CD14-positive monocyte (primary cell): ENCODE results near the gene STX2. TPM values are rescaled to one million over a fixed set of nuclear protein-coding genes. Genes with fewer than 3 reads are reported as not detected.
A peak's percentile ranks its signal among the peaks of the same experiment; 100 is the strongest.

ENCODE experiments used
- DNase-seq, 3 donors: peaks; one replicate each; pipeline ENCODE4 v3.0.0-alpha.2; 2011 to 2022
- H2AFZ ChIP-seq: 2 replicates; pipeline ENCODE4 v1.6.0; 2012; ENCODE audit warnings: mild to moderate bottlenecking, low read depth, low read length, inconsistent platforms; ENCODE audit not compliant: insufficient read depth, poor library complexity, severe bottlenecking
- H3K27ac ChIP-seq, 2 donors: 1 replicate in 1 of 2; 2 replicates in 1 of 2; pipeline ENCODE4 v1.5.1; 2012 to 2013; ENCODE audit warnings: low read length in 2 of 2, control low read depth in 1 of 2, inconsistent platforms in 1 of 2, low read depth in 1 of 2, mild to moderate bottlenecking in 1 of 2
- H3K27me3 ChIP-seq, 2 donors: one replicate each; pipeline versions ENCODE4 v1.6.0 to v1.6.1; 2011 to 2013; ENCODE audit warnings: low read length in 2 of 2; ENCODE audit not compliant: control insufficient read depth in 2 of 2, insufficient read depth in 2 of 2
- H3K36me3 ChIP-seq, 2 donors: replicated peaks in 1 of 2; 1 replicate in 1 of 2; 2 replicates in 1 of 2; pipeline versions ENCODE4 v1.5.1 to v1.6.1; 2012 to 2013; ENCODE audit warnings: low read length in 2 of 2, control low read depth in 1 of 2, inconsistent platforms in 1 of 2, mild to moderate bottlenecking in 1 of 2; ENCODE audit not compliant: insufficient read depth in 2 of 2, control insufficient read depth in 1 of 2
- H3K4me1 ChIP-seq, 2 donors: 1 replicate in 1 of 2; 2 replicates in 1 of 2; pipeline versions ENCODE4 v1.5.1 to v1.6.1; 2012 to 2013; ENCODE audit warnings: low read length in 2 of 2, control low read depth in 1 of 2, inconsistent platforms in 1 of 2, mild to moderate bottlenecking in 1 of 2, moderate library complexity in 1 of 2; ENCODE audit not compliant: insufficient read depth in 2 of 2, control insufficient read depth in 1 of 2
- H3K4me2 ChIP-seq: replicated peaks from 2 replicates; pipeline ENCODE3; 2012; ENCODE audit warnings: low read length, moderate library complexity, mild to moderate bottlenecking; ENCODE audit not compliant: poor library complexity, severe bottlenecking; ENCODE audit errors: extremely low read depth
- H3K4me3 ChIP-seq, 3 experiments: fragments of 200-600 bp in 1 of 3; sonication (generic) in 1 of 3; replicated peaks in 1 of 3; 1 replicate in 2 of 3; 2 replicates in 1 of 3; pipeline ENCODE4 v1.5.1; 2011 to 2013; ENCODE audit warnings: low read length in 3 of 3, mild to moderate bottlenecking in 3 of 3, control low read depth in 2 of 3, low read depth in 2 of 3, inconsistent platforms in 1 of 3, moderate library complexity in 1 of 3
- H3K79me2 ChIP-seq: 2 replicates; pipeline ENCODE4 v1.6.0; 2012; ENCODE audit warnings: mild to moderate bottlenecking, control low read depth, inconsistent platforms, low read length, moderate library complexity; ENCODE audit not compliant: insufficient read depth
- H3K9ac ChIP-seq: 2 replicates; pipeline ENCODE4 v1.6.0; 2017; ENCODE audit warnings: low read length, mild to moderate bottlenecking; ENCODE audit not compliant: insufficient read depth, poor library complexity, severe bottlenecking
- H3K9me3 ChIP-seq, 2 donors: replicated peaks in 1 of 2; 1 replicate in 1 of 2; 2 replicates in 1 of 2; pipeline versions ENCODE4 v1.5.1 to v1.6.1; 2012 to 2013; ENCODE audit warnings: low read length in 2 of 2, control low read depth in 1 of 2; ENCODE audit not compliant: control insufficient read depth in 1 of 2, insufficient read depth in 1 of 2
- H4K20me1 ChIP-seq: 2 replicates; pipeline ENCODE4 v1.6.0; 2012; ENCODE audit warnings: mild to moderate bottlenecking, low read length, control low read depth, moderate library complexity; ENCODE audit not compliant: insufficient read depth
- H3K27ac Mint-ChIP-seq, 7 donors: one replicate each; pipeline ENCODE4 v1.8.0; 2020; ENCODE audit warnings: mild to moderate bottlenecking in 7 of 7, mixed read lengths in 7 of 7, moderate library complexity in 6 of 7, inconsistent platforms in 2 of 7
- H3K27me3 Mint-ChIP-seq, 3 donors: one replicate each; pipeline ENCODE4 v1.8.0; 2021 to 2022; ENCODE audit warnings: low read depth in 3 of 3, mild to moderate bottlenecking in 3 of 3, mixed read lengths in 3 of 3, moderate library complexity in 3 of 3, inconsistent platforms in 1 of 3
- H3K36me3 Mint-ChIP-seq, 2 donors: one replicate each; pipeline ENCODE4 v1.8.0; 2020; ENCODE audit warnings: mixed read lengths in 2 of 2, inconsistent platforms in 1 of 2, mild to moderate bottlenecking in 1 of 2
- H3K4me1 Mint-ChIP-seq: one replicate; pipeline ENCODE4 v1.8.0; 2020; ENCODE audit warnings: mild to moderate bottlenecking, mixed read lengths
- H3K4me3 Mint-ChIP-seq, 2 donors: one replicate each; pipeline ENCODE4 v1.8.0; 2020; ENCODE audit warnings: mild to moderate bottlenecking in 2 of 2, mixed read lengths in 2 of 2, moderate library complexity in 1 of 2
- H3K9me3 Mint-ChIP-seq, 7 donors: one replicate each; pipeline ENCODE4 v1.8.0; 2020 to 2022; ENCODE audit warnings: mixed read lengths in 7 of 7, mild to moderate bottlenecking in 6 of 7, moderate library complexity in 6 of 7, inconsistent platforms in 2 of 7
- CTCF ChIP-seq: fragments of 200-600 bp; IDR thresholded peaks from one replicate; pipeline ENCODE4 v1.8.0; 2022; ENCODE audit warnings: antibody characterized with exemption, mild to moderate bottlenecking
- WGBS: methylation state at CpG from one replicate; pipeline ENCODE4 v1.1.5; 2013; ENCODE audit warnings: missing lambda C conversion rate; ENCODE audit not compliant: insufficient coverage; 5-methylcytosine and 5-hydroxymethylcytosine counted together
- intact Hi-C, 2 donors: fragments of 100-400 bp; cut with micrococcal nuclease; formaldehyde crosslinking; loops; one replicate each; pipeline versions ENCODE4 v1.15.0 to v1.15.1; 2023
- polyA plus RNA-seq, 3 donors: library from polyadenylated mRNA; depleted of rRNA in 1 of 3; unstranded in 2 of 3; stranded (reverse) in 1 of 3; fragments of 300-500 nt in 2 of 3; fragments of >200 nt in 1 of 3; fragmentation: Illumina TruSeq in 2 of 3; gene quantifications; 1 replicate in 2 of 3; 2 replicates in 1 of 3; pipeline ENCODE4 v1.2.3, GENCODE V29; 2012 to 2021

The STX2 gene
- polyA plus RNA-seq, 3 donors, result 4.8 to 32.9 (median 7.6) TPM

DNA sequence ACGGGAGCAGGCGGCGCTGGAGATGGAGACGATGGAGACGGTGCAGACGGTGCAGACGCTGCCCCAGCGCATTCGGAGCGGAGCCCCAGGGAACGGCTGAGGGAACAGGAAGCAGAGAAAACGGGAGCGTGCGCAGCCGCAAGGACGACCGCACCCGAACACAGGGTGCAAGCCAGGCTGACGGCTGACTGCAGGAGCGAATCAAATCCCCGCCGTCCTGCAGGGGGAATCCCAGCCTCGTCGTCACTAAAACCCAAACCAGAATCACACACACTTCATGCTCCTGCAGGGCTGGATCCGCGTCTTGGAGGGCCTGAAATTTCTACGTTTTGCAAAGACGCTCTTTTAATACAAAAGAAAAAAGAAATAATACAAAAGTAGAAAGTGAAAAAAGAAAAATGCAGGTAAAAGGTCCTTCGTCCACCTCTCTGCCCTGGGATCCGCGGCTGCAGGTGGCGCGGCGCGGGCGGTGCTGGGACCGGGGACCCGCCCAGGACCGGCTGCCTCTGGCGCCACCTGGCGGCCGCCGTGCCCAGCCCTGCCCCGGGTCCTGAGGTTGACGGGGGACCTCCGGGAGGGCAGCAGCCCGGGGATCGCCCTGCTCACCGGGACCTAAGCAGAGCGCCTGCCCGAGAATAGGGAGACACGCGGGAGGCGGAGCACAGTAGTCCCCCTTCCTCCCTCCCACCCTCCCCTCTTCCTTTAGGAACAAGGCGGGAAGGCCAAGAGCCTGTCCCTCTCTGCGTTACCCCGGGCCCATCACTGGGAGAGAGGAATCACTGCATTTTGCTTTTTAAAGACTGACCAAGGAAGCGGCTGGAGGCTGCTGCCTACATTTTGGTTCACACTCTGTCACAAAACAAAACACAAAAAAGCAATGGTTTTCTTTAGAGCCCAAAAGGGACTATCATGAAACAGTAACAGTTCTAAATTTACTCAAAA is 20.1 kb downstream of the STX2 start:
- Mint-ChIP-seq H3K36me3 (peaks cover 37 to 38% of the 10 kb centered on the region in 2 donors), H3K4me3 (peak overlapping the region; percentile 86 to 97), H3K9me3 (no peaks in the 10 kb centered on the region), H3K4me1 (peaks cover 14% of the 10 kb centered on the region), H3K27ac (peak overlapping the region in 6 of 7 donors; percentile 40 to 91 (median 66)), H3K27me3 (peaks cover 0 to 2% (median 1%) of the 10 kb centered on the region in 3 donors)
- Histone ChIP-seq H3K4me2 (peak overlapping the region; percentile 90), H3K79me2 (no peaks in the 10 kb centered on the region), H3K36me3 (peaks cover 8 to 28% of the 10 kb centered on the region in 2 donors), H4K20me1 (no peaks in the 10 kb centered on the region), H3K9me3 (no peaks in the 10 kb centered on the region), H2AFZ (peak overlapping the region; percentile 81), H3K9ac (peak overlapping the region; percentile 36), H3K27ac (peak overlapping the region in 1 of 2 donors; percentile 50), H3K4me1 (peaks cover 4 to 10% of the 10 kb centered on the region in 2 donors), H3K4me3 (peak overlapping the region; percentile 73 to 93 (median 82)), H3K27me3 (no peaks in the 10 kb centered on the region)
- peak; percentile 100 for TF ChIP-seq CTCF
- intact Hi-C loops, result no loop called here
- 8% methylated on average over 39 of the region's 58 CpGs for WGBS
- DNase-seq, result peak; percentile 29 to 74 (median 38)

- Mint-ChIP-seq H3K4me3 (peak overlapping the region; percentile 86 to 97), H3K36me3 (peaks cover 32 to 34% of the 10 kb centered on the region in 2 donors), H3K9me3 (no peaks in the 10 kb centered on the region), H3K27ac (peak overlapping the region in 5 of 7 donors; percentile 40 to 91 (median 72)), H3K4me1 (peaks cover 14% of the 10 kb centered on the region), H3K27me3 (peaks cover 0 to 2% (median under 1%) of the 10 kb centered on the region in 3 donors)
- peaks cover 4 to 10% of the 10 kb centered on the region in 2 donors for H3K4me1 ChIP-seq
- H3K4me3 ChIP-seq, result peak overlapping the region; percentile 73 to 93 (median 82)
- no peaks in the 10 kb centered on the region for H3K27me3 ChIP-seq
- no peaks in the 10 kb centered on the region for H3K79me2 ChIP-seq
- H3K4me2 ChIP-seq, result peak overlapping the region; percentile 90
- H4K20me1 ChIP-seq, result no peaks in the 10 kb centered on the region
- WGBS, result 30% methylated on average over 9 of the region's 14 CpGs
- no peaks in the 10 kb centered on the region for H3K9me3 ChIP-seq
- peaks cover 5 to 28% of the 10 kb centered on the region in 2 donors for H3K36me3 ChIP-seq
- intact Hi-C loops, result no loop called here
- peak overlapping the region in 1 of 2 donors; percentile 50 for H3K27ac ChIP-seq
- TF ChIP-seq CTCF, result no peak
- DNase-seq, result no peak
- H2AFZ ChIP-seq, result peak overlapping the region; percentile 81
- H3K9ac ChIP-seq, result peak overlapping the region; percentile 36
These were observed 20.8 kb downstream of the STX2 start for GRCh38 chr12:130818272-130818634.
